ENCODE results near the gene GGT5. TPM values are rescaled to one million over a fixed set of nuclear protein-coding genes. Genes with fewer than 3 reads are reported as not detected.

GGT5 gene
- total and polyA plus RNA-seq, 2 of the 13 experiments (the other 11 are each of a cell fraction or from before 2014, with no cell fraction given) = 0.69 to 3.1 TPM

GRCh38 chr22:24270556-24271385 lies 25.9 kb upstream of the GGT5 start, which contains the start of gene SPECC1L (continued):
- TF ChIP-seq ZBTB4 (CRISPR knock-in tag; IDR thresholded peaks at IDR 0.05; ENCODE audit: borderline replicate concordance) (peak; percentile 29; the same call in 1 of the 2 replicates), FOXA3 (CRISPR knock-in tag; IDR thresholded peaks at IDR 0.05) (peak; percentile 55; the same call in 1 of the 2 replicates), CSRNP2 (CRISPR knock-in tag; conservative IDR thresholded peaks at IDR 0.05; ENCODE audit: low read depth) (no peak), FUBP1 (CRISPR knock-in tag; IDR thresholded peaks at IDR 0.05; ENCODE audit: borderline replicate concordance) (no peak), ZNF275 (CRISPR knock-in tag; IDR thresholded peaks at IDR 0.05; ENCODE audit: borderline replicate concordance) (no peak), HOMEZ (CRISPR knock-in tag; IDR thresholded peaks at IDR 0.05; ENCODE audit: low read depth) (0 out of 2 replicates have a peak, but pooled peaks have one; percentile 18), ZNF607 (CRISPR knock-in tag; IDR thresholded peaks at IDR 0.05; ENCODE audit: borderline replicate concordance) (no peak; the same call in 1 of the 2 replicates), GATAD1 (CRISPR knock-in tag; IDR thresholded peaks at IDR 0.05) (peak; percentile 60; the same call in 1 of the 2 replicates), HOXA9 (CRISPR knock-in tag; IDR thresholded peaks at IDR 0.05; ENCODE audit: borderline replicate concordance) (no peak), KAT2B (IDR thresholded peaks at IDR 0.05; ENCODE audit: borderline replicate concordance, low read depth, low read length) (no peak), ZNF598 (CRISPR knock-in tag; IDR thresholded peaks at IDR 0.05; ENCODE audit: borderline replicate concordance) (peak; percentile 92), PRPF4 (IDR thresholded peaks at IDR 0.05; ENCODE audit: low read depth, low read length, poor library complexity, severe bottlenecking) (no peak), MYC (CRISPR knock-in tag; IDR thresholded peaks at IDR 0.05; ENCODE audit: borderline replicate concordance) (peak; percentile 78; the same call in 1 of the 2 replicates), EHMT2 (IDR thresholded peaks at IDR 0.05; ENCODE audit: borderline replicate concordance, low read depth, low read length) (no peak), POGK (CRISPR knock-in tag; conservative IDR thresholded peaks at IDR 0.05) (peak; percentile 48; the same call in 1 of the 2 replicates)

Data from HepG2 (cell line).